RWPE2 (cell line): ENCODE data around the gene SS18L1.

Experiments
- ATAC-seq: fragments of 200-7000 bp; cut with Tn5 transposase; 3 replicates; pipeline ENCODE4 v1.9.1; 2021; ENCODE audit warnings: low read depth
- DNase-seq: peaks from one replicate; pipeline ENCODE4 v3.0.0-alpha.2; 2020; ENCODE audit warnings: low spot score
- H3K27ac ChIP-seq: fragments of 450-650 bp; 2 replicates; pipeline ENCODE4 v1.5.1; 2017; ENCODE audit warnings: mild to moderate bottlenecking; ENCODE audit not compliant: poor library complexity, severe bottlenecking
- H3K27me3 ChIP-seq: fragments of 250-450 bp; sonication (Bioruptor Pico); 2 replicates; pipeline ENCODE4 v1.5.1; 2021; ENCODE audit warnings: mild to moderate bottlenecking, moderate library complexity; ENCODE audit not compliant: insufficient read depth, poor library complexity, severe bottlenecking
- H3K36me3 ChIP-seq: fragments of 250-450 bp; sonication (Bioruptor Pico); 2 replicates; pipeline ENCODE4 v1.5.1; 2020; ENCODE audit warnings: low read depth, mild to moderate bottlenecking, moderate library complexity
- H3K4me1 ChIP-seq: fragments of 250-450 bp; sonication (Bioruptor Pico); 2 replicates; pipeline ENCODE4 v1.5.1; 2021; ENCODE audit warnings: mild to moderate bottlenecking, moderate library complexity; ENCODE audit not compliant: insufficient read depth, poor library complexity, severe bottlenecking
- H3K4me3 ChIP-seq: fragments of 250-450 bp; sonication (Bioruptor Pico); 2 replicates; pipeline ENCODE4 v1.5.1; 2021; ENCODE audit warnings: mild to moderate bottlenecking, moderate library complexity; ENCODE audit not compliant: severe bottlenecking
- H3K9me3 ChIP-seq: fragments of 250-450 bp; sonication (Bioruptor Pico); 2 replicates; pipeline ENCODE4 v1.5.1; 2021; ENCODE audit warnings: mild to moderate bottlenecking, moderate library complexity; ENCODE audit not compliant: severe bottlenecking
- CTCF ChIP-seq: fragments of 450-650 bp; IDR thresholded peaks from one replicate; pipeline ENCODE4 v1.5.1; 2017; ENCODE audit warnings: mild to moderate bottlenecking, moderate library complexity; ENCODE audit not compliant: poor library complexity, severe bottlenecking

Gene SS18L1

GRCh38 chr20:62131560-62132320, 11.8 kb upstream of the SS18L1 start:
- H3K4me1 ChIP-seq: no peaks in the 10 kb centered on the region
- DNase-seq (no peak), ATAC-seq (no peak)
- no peak overlapping the region for H3K4me3 ChIP-seq
- no peak overlapping the region for H3K27ac ChIP-seq
- peaks cover 97% of the 10 kb centered on the region for H3K36me3 ChIP-seq
- no peaks in the 10 kb centered on the region for H3K9me3 ChIP-seq
- no peaks in the 10 kb centered on the region for H3K27me3 ChIP-seq
- TF ChIP-seq CTCF: no peak

DNA sequence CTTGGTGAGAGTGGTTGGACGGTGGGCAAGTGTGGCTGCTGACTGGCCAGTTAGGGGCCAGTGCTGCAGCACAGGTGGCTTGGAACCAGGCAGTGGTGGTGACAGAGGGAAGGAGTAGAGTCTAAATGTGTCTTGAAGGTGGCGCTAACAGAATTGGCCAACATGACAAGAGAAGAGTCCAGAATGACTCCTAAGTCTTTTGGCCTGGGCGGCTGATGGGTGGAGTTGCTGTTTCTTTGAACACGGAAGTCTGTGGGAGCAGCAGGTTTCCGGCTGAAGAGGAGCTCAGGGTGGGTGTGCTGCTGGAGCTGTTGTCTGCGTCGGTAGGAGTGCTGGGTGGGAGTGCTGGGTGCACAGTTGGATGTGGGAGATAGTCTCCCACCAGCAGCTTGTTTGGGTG, 11.1 kb upstream of the SS18L1 start:
- DNase-seq (no peak), ATAC-seq (no peak)
- no peak for TF ChIP-seq CTCF
- H3K36me3 ChIP-seq: peaks cover 97% of the 10 kb centered on the region
- no peaks in the 10 kb centered on the region for H3K9me3 ChIP-seq
- no peak overlapping the region for H3K4me3 ChIP-seq
- H3K27me3 ChIP-seq: no peaks in the 10 kb centered on the region
- H3K4me1 ChIP-seq: no peaks in the 10 kb centered on the region
- H3K27ac ChIP-seq: no peak overlapping the region

DNA sequence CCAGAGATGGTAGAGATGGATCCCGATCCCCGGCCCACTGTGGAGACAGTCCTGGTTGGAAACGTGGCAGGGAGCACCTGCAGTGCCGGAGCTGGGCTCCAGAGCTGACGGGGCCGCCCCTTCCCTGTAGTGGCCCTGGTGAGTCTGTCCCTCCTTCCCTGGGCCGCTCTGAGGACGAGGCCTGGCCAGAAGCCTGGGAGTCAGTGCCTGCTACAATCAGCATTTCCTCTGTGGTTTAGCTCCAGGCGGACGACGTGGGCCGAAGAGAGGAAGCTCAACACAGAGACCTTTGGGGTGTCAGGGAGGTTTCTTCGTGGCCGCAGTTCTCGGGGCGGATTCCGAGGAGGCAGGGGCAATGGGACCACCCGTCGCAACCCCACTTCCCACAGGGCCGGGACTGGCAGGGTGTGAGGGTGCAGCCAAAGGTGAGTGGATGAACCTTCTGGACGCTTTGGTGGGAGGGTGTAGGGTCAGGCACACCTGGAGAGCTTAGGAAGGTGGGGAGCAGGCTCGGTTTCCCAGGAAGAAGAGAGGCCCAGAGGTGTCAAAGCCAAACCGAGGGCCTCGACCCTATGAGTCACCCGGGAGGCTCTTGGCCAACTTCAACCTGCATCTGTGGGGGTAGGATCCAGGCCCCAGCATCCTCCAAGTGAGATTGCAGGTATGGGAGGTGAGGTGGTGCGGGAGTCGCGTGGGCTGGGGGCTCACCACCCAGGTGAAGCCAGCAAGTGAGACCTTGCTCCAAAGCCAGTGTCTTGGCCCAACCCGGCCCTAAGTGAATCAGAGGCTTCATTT, 10.3 kb upstream of the SS18L1 start:
- Histone ChIP-seq H3K36me3 (peaks cover 97% of the 10 kb centered on the region), H3K27me3 (no peaks in the 10 kb centered on the region), H3K9me3 (no peaks in the 10 kb centered on the region), H3K4me3 (no peak overlapping the region), H3K4me1 (no peaks in the 10 kb centered on the region), H3K27ac (no peak overlapping the region)
- DNase-seq: peak; percentile 84
- ATAC-seq: no peak
- no peak for TF ChIP-seq CTCF

- H3K4me3 ChIP-seq: no peak overlapping the region
- DNase-seq (no peak), ATAC-seq (no peak; the same call in 2 of the 3 replicates)
- peaks cover 97% of the 10 kb centered on the region for H3K36me3 ChIP-seq
- H3K27me3 ChIP-seq: no peaks in the 10 kb centered on the region
- H3K27ac ChIP-seq: no peak overlapping the region
- no peaks in the 10 kb centered on the region for H3K4me1 ChIP-seq
- H3K9me3 ChIP-seq: no peaks in the 10 kb centered on the region
- TF ChIP-seq CTCF: peak; percentile 25
Measured at GRCh38 chr20:62133864-62134263, 9.7 kb upstream of the SS18L1 start.

GRCh38 chr20:62134735-62135231, 8.8 kb upstream of the SS18L1 start:
- H3K36me3 ChIP-seq: peaks cover 97% of the 10 kb centered on the region
- no peak for TF ChIP-seq CTCF
- no peak for ATAC-seq
- no peaks in the 10 kb centered on the region for H3K4me1 ChIP-seq
- no peak overlapping the region for H3K4me3 ChIP-seq
- H3K27ac ChIP-seq: no peak overlapping the region
- H3K9me3 ChIP-seq: no peaks in the 10 kb centered on the region
- no peak for DNase-seq
- no peaks in the 10 kb centered on the region for H3K27me3 ChIP-seq
